ENCODE results near the gene PPP1R9A.

Gene PPP1R9A

DNA sequence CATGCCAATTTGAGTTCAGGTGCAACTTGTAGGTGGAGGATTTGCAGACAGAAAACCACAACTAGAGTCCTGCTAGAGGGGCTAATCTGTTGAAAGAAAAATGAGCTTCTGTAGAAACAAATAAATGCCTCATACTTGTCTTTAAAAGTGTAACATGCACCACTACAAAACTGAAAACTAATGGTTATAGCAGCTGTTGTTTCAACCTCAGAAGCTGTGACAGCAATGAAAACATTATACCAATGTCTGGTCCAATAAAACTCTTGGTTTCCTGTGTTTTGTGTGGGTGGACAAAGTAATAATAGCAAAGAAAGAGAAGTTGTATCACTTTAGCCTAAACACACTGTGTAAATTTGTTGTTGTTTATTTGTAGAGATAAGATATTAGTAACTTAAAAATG is 3.4 kb upstream of the PPP1R9A start:
- TF ChIP-seq, protein P1, sequence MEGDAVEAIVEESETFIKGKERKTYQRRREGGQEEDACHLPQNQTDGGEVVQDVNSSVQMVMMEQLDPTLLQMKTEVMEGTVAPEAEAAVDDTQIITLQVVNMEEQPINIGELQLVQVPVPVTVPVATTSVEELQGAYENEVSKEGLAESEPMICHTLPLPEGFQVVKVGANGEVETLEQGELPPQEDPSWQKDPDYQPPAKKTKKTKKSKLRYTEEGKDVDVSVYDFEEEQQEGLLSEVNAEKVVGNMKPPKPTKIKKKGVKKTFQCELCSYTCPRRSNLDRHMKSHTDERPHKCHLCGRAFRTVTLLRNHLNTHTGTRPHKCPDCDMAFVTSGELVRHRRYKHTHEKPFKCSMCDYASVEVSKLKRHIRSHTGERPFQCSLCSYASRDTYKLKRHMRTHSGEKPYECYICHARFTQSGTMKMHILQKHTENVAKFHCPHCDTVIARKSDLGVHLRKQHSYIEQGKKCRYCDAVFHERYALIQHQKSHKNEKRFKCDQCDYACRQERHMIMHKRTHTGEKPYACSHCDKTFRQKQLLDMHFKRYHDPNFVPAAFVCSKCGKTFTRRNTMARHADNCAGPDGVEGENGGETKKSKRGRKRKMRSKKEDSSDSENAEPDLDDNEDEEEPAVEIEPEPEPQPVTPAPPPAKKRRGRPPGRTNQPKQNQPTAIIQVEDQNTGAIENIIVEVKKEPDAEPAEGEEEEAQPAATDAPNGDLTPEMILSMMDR (IDR thresholded peaks at IDR 0.05), result no peak

DNA sequence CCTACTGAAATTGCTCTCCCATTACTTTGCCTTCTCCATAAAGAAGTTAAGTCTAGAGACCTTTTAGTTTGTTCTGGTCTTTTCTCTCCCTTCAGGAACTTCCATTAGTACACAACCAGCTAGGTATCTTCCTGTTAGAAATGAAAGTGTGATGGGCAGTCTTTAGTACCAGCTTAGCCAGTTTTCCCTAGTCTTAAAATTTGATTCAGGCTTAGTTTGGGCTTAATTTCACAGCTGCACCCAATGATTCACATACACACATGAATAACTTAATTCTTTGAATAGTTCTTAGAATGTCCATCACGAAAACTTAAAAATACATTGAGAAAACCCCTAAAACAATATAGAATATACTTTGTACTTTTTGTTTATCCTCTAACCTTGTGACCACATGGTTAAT is 2.4 kb upstream of the PPP1R9A start:
- TF ChIP-seq, protein P1 (IDR thresholded peaks at IDR 0.05), result no peak

DNA sequence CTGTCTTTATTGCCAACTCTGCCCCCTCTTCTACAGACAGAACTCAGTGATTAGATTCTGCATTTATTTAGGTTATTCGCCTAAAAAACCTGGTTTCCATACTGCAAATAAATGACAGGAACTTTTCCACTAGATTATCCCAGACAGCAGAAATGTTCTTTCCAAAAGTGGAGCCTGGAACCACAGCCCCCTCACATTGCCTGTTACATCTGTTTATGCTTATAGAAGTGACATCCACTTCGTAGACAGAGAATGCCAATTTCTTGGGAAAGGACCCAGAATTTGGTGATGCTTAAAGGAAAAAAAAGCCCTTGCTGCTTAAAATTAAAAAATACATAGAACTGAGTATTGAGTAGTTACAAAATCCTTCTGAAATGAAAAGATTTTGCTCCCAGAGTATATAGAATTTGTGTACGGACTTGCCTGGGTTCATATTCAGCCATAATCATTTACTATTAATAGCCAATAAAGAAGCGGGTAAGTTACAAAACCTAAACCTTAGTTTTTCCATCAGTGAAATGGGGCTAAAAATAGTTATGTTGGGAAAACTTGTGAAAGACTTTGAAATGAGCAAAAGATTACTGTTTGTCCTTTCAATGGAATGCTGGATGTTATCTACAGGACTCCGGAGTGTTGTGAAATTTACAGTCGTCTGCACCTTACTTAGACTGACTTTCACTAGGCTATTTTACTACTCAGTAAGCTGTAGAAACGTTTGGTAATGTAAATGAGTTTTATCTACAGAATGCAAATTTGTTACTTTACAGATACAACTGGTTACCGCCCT is 1.1 kb upstream of the PPP1R9A start:
- TF ChIP-seq, protein P1 (IDR thresholded peaks at IDR 0.05), result no peak

DNA sequence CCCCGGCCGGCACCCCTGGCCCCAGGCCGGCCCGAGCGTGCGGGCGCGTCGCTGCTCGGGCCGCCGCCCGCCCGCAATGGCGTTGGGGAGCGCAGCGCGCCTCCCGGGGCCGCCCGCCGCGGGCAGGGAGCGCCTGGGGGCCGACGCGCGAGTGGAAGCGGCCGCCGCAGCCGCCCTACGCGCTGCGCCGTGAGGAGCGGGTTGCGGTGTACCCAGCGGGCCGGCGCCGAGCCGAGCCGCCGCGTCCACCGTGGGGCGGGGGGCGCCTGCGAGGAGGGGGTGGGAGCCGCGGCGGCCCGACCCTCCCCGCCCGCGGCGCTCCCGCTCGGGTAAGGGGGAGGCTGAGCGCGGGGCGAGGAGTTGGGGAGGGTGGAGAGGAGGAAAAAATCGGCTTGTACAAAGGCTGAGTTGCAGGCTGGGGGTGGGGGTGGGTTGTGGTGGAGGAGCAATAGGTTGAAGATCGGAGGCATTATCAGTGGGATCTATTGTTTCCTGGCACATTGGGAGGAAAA is 473 bp downstream of the PPP1R9A start:
- TF ChIP-seq, protein P1 (IDR thresholded peaks at IDR 0.05), result no peak

DNA sequence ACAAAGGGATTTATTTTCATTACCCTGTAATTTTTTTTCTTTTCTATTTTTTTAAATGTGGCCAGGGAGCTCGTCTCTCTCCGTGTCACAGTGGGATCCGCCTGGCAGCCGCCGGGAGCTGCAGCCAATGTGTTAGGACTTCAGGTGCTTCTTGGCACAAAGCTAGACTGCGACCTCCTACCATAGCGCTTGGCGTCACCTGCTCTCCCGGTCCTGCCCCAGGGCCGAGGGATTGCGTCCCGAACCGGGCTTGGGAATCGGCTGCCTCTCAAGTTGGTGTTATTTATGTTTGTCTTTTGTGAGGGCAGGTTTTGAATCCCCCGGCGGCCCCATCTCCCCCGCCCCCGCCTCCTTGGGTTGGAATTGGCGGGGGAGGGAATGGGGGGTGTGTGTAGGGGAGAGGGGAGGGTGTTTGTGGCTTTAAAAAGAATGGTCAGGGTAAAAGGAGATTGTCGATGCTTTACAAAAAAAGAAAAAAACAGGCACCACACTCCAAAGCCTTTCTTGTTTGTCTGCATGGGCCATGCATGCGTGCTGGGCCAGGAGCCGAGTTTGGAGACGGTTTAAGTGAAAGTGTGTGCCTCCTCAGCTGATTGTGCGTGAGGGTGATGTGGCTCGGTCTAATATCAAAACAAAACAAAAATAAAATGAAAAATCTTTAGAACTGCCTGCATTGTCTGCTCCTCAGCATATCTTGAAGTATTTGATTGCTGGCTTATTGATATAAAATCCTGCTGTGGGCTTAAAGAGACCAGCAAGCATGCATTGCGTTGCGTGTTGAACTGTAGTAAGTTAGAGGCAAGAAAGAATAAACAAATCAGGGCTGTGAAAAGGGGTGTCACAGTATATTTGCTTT is 1.2 kb downstream of the PPP1R9A start:
- TF ChIP-seq, protein P1 (IDR thresholded peaks at IDR 0.05), result no peak

DNA sequence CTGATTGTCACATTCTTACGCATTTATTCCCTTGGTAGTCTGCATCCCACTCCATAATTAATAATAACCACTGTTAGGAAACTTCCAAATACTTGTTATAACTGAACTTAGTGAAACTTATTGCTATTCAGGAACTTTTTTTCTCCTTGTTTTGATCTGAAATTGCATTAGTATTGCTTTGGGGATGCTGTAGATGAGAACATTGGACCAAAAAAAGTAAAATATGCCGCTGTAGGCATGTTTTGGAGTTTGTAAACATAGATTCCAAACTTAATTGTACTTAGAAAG is 1.7 kb downstream of the PPP1R9A start:
- TF ChIP-seq, protein P1 (IDR thresholded peaks at IDR 0.05), result no peak

DNA sequence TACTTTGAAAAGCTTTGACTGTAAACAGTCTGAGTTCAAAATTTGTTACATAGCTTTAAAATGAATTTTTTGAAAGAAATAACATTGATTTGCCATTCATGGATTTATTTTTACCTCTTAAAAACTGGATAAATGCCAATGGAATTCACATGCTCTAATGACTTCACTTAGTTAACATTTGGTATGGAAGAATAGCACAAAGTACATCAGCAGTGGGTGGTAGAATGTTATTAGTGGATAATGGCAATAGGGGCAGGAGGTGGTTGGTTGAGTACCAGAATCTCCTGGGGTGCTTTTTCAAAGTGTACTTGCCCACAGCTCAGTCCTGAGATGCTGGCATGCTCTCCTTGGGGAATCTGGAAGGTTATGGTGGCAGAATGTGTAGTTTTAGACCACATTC is 4.7 kb downstream of the PPP1R9A start:
- TF ChIP-seq, protein P1 (IDR thresholded peaks at IDR 0.05), result no peak
